ENCODE results near the gene DARS2. TPM values are rescaled to one million over a fixed set of nuclear protein-coding genes. Genes with fewer than 3 reads are reported as not detected.

DARS2 gene
- total RNA-seq, 1 donor from 2014 or later = 17.4 TPM

- Histone ChIP-seq H4K20me1 (ENCODE audit: insufficient read depth, low read length) (peaks cover 5% of the 10 kb centered on the region), H3K27me3 (ENCODE audit: insufficient read depth, low read length) (no peaks in the 10 kb centered on the region), H3K4me3 (ENCODE audit: insufficient read depth, low read depth, low read length) (no peak overlapping the region), H2AFZ (ENCODE audit: low read depth, low read length) (no peak overlapping the region), H3K36me3 (ENCODE audit: insufficient read depth, low read length) (peaks cover 26% of the 10 kb centered on the region), H3K27ac (ENCODE audit: low read depth, low read length) (no peak overlapping the region), H3K4me1 (ENCODE audit: insufficient read depth, low read length) (no peaks in the 10 kb centered on the region), H3K4me2 (ENCODE audit: low read length) (no peak overlapping the region), H3K79me2 (ENCODE audit: insufficient read depth, low read length) (no peaks in the 10 kb centered on the region), H3K9ac (ENCODE audit: low read length) (no peak overlapping the region), H3K9me3 (ENCODE audit: insufficient read depth, low read depth, low read length) (no peaks in the 10 kb centered on the region)
- FAIRE-seq = no peak
- TF ChIP-seq CTCF (IDR thresholded peaks at IDR 0.05; ENCODE audit: insufficient read depth, low read depth, low read length) = no peak
- no peak for TF ChIP-seq EZH2 (IDR thresholded peaks at IDR 0.05; ENCODE audit: insufficient read depth, low read length)
- Mint-ChIP-seq H3K27me3 (ENCODE audit: low read depth, unreplicated experiment) (no peaks in the 10 kb centered on the region), H3K36me3 (ENCODE audit: low read depth, unreplicated experiment) (peaks cover 25% of the 10 kb centered on the region), H3K27ac (ENCODE audit: unreplicated experiment) (no peak overlapping the region), H3K4me3 (ENCODE audit: unreplicated experiment) (no peak overlapping the region), H3K9me3 (ENCODE audit: unreplicated experiment) (peaks cover 3% of the 10 kb centered on the region), H3K4me1 (ENCODE audit: low read depth, unreplicated experiment) (peaks cover 3% of the 10 kb centered on the region)
- no peak for DNase-seq (ENCODE audit: low read depth)
These were observed 44.5 kb upstream of the DARS2 start for GRCh38 chr1:173779936-173780335.

- Mint-ChIP-seq H3K4me1 (ENCODE audit: low read depth, unreplicated experiment) (peaks cover 3% of the 10 kb centered on the region), H3K4me3 (ENCODE audit: unreplicated experiment) (no peak overlapping the region), H3K36me3 (ENCODE audit: low read depth, unreplicated experiment) (peaks cover 6% of the 10 kb centered on the region), H3K27me3 (ENCODE audit: low read depth, unreplicated experiment) (no peaks in the 10 kb centered on the region), H3K27ac (ENCODE audit: unreplicated experiment) (no peak overlapping the region), H3K9me3 (ENCODE audit: unreplicated experiment) (no peaks in the 10 kb centered on the region)
- no peak overlapping the region for H3K27ac ChIP-seq (ENCODE audit: low read depth, low read length)
- no peaks in the 10 kb centered on the region for H3K9me3 ChIP-seq (ENCODE audit: insufficient read depth, low read depth, low read length)
- H3K4me1 ChIP-seq (ENCODE audit: insufficient read depth, low read length) = no peaks in the 10 kb centered on the region
- DNase-seq (ENCODE audit: low read depth) (no peak), FAIRE-seq (no peak)
- H3K79me2 ChIP-seq (ENCODE audit: insufficient read depth, low read length) = no peaks in the 10 kb centered on the region
- H2AFZ ChIP-seq (ENCODE audit: low read depth, low read length) = no peak overlapping the region
- no peak overlapping the region for H3K9ac ChIP-seq (ENCODE audit: low read length)
- TF ChIP-seq EZH2 (IDR thresholded peaks at IDR 0.05; ENCODE audit: insufficient read depth, low read length) (no peak), CTCF (IDR thresholded peaks at IDR 0.05; ENCODE audit: insufficient read depth, low read depth, low read length) (no peak)
- no peaks in the 10 kb centered on the region for H4K20me1 ChIP-seq (ENCODE audit: insufficient read depth, low read length)
- no peaks in the 10 kb centered on the region for H3K27me3 ChIP-seq (ENCODE audit: insufficient read depth, low read length)
- no peak overlapping the region for H3K4me3 ChIP-seq (ENCODE audit: insufficient read depth, low read depth, low read length)
- no peak overlapping the region for H3K4me2 ChIP-seq (ENCODE audit: low read length)
- peaks cover 27% of the 10 kb centered on the region for H3K36me3 ChIP-seq (ENCODE audit: insufficient read depth, low read length)
These were observed 39.5 kb upstream of the DARS2 start for GRCh38 chr1:173784997-173785396.

- Histone ChIP-seq H3K4me3 (ENCODE audit: insufficient read depth, low read depth, low read length) (no peak overlapping the region), H3K4me1 (ENCODE audit: insufficient read depth, low read length) (no peaks in the 10 kb centered on the region), H3K27me3 (ENCODE audit: insufficient read depth, low read length) (no peaks in the 10 kb centered on the region), H2AFZ (ENCODE audit: low read depth, low read length) (no peak overlapping the region), H3K36me3 (ENCODE audit: insufficient read depth, low read length) (peaks cover 10% of the 10 kb centered on the region), H3K79me2 (ENCODE audit: insufficient read depth, low read length) (no peaks in the 10 kb centered on the region), H4K20me1 (ENCODE audit: insufficient read depth, low read length) (no peaks in the 10 kb centered on the region), H3K4me2 (ENCODE audit: low read length) (no peak overlapping the region), H3K27ac (ENCODE audit: low read depth, low read length) (no peak overlapping the region), H3K9ac (ENCODE audit: low read length) (no peak overlapping the region), H3K9me3 (ENCODE audit: insufficient read depth, low read depth, low read length) (no peaks in the 10 kb centered on the region)
- Mint-ChIP-seq H3K9me3 (ENCODE audit: unreplicated experiment) (no peaks in the 10 kb centered on the region), H3K27ac (ENCODE audit: unreplicated experiment) (no peak overlapping the region), H3K36me3 (ENCODE audit: low read depth, unreplicated experiment) (peaks cover 6% of the 10 kb centered on the region), H3K4me1 (ENCODE audit: low read depth, unreplicated experiment) (peaks cover 9% of the 10 kb centered on the region), H3K4me3 (ENCODE audit: unreplicated experiment) (no peak overlapping the region), H3K27me3 (ENCODE audit: low read depth, unreplicated experiment) (no peaks in the 10 kb centered on the region)
- TF ChIP-seq EZH2 (IDR thresholded peaks at IDR 0.05; ENCODE audit: insufficient read depth, low read length) = no peak
- no peak for TF ChIP-seq CTCF (IDR thresholded peaks at IDR 0.05; ENCODE audit: insufficient read depth, low read depth, low read length)
- DNase-seq (ENCODE audit: low read depth) (no peak), FAIRE-seq (no peak)
These were observed 34.6 kb upstream of the DARS2 start for GRCh38 chr1:173789841-173790240.
